HG03520 (cell line): Measurements from ENCODE around the gene ZNF526.
A peak's percentile ranks its signal among the peaks of the same experiment; 100 is the strongest.

Source experiments
- ATAC-seq: cut with Tn5 transposase; IDR thresholded peaks from one replicate; pipeline ENCODE4 v1.9.1; 2021; ENCODE audit warnings: mild to moderate bottlenecking, moderate library complexity; ENCODE audit not compliant: unreplicated experiment

The ZNF526 gene

GRCh38 chr19:42220751-42221097 lies 612 bp downstream of the ZNF526 start:
- no peak for ATAC-seq

GRCh38 chr19:42224940-42225717 lies 5.0 kb downstream of the ZNF526 start:
- no peak for ATAC-seq

- no peak for ATAC-seq
Observed at GRCh38 chr19:42225718-42226292, 5.7 kb downstream of the ZNF526 start.

- no peak for ATAC-seq
Observed at GRCh38 chr19:42226886-42227285, 6.8 kb downstream of the ZNF526 start.

GRCh38 chr19:42228641-42229040 lies 8.5 kb downstream of the ZNF526 start:
- ATAC-seq: no peak

- no peak for ATAC-seq
Observed at GRCh38 chr19:42229301-42229854, 9.3 kb downstream of the ZNF526 start.

- ATAC-seq: no peak
Observed at GRCh38 chr19:42229855-42230351, 9.8 kb downstream of the ZNF526 start.

GRCh38 chr19:42230571-42230970 lies 10.5 kb downstream of the ZNF526 start:
- no peak for ATAC-seq

- no peak for ATAC-seq
Observed at GRCh38 chr19:42232435-42232834, 12.3 kb downstream of the ZNF526 start.

- ATAC-seq: no peak
Observed at GRCh38 chr19:42233106-42233505, 13.0 kb downstream of the ZNF526 start.

- no peak for ATAC-seq
Observed at GRCh38 chr19:42233678-42234292, 13.7 kb downstream of the ZNF526 start.

GRCh38 chr19:42234364-42234763 lies 14.3 kb downstream of the ZNF526 start:
- ATAC-seq: no peak

GRCh38 chr19:42235181-42235580 lies 15.1 kb downstream of the ZNF526 start:
- ATAC-seq: no peak

GRCh38 chr19:42239544-42240220 lies 19.6 kb downstream of the ZNF526 start:
- ATAC-seq: no peak

GRCh38 chr19:42241279-42241678 lies 21.2 kb downstream of the ZNF526 start:
- no peak for ATAC-seq

GRCh38 chr19:42242069-42242511 lies 22.0 kb downstream of the ZNF526 start:
- peak; percentile 4 for ATAC-seq

GRCh38 chr19:42242512-42243409 lies 22.6 kb downstream of the ZNF526 start, which contains the start of gene GSK3A:
GSK3A (minus strand) TSS chr19:42242602; CDS start chr19:42242465, 137 bp downstream.
- peak; percentile 53 for ATAC-seq

- peak; percentile 29 for ATAC-seq
Observed at GRCh38 chr19:42244347-42245220, 24.5 kb downstream of the ZNF526 start.

- ATAC-seq: no peak
Observed at GRCh38 chr19:42245231-42245630, 25.1 kb downstream of the ZNF526 start.
